ENCODE data around the gene CHRNB4.
"Not testable (repeated sequence)": the region's sequence is repeated elsewhere in the genome, so short reads cannot be mapped to it uniquely, and the experiment has no call there.

Gene CHRNB4

DNA sequence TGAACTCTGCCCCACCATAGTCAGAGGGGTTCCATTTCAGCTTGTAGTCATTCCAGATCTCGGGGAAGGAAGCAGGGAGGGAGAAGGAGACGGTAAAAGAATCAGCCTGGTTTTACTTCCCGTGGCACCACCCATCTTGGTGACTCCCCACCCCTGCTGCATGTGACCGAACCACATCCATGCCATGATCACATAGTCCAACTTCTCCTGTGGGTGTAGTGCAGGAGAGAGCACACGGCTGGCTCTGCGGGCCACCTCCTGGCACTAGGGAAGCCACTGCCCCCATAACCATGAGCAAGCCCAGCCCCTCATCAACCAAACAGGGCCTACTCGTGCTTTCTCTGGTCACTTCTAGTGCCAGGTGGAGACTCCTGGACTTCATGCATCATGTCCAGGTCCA, 23.9 kb downstream of the CHRNB4 start:
- H3K4me3 Mint-ChIP-seq, result no peak overlapping the region
- H3K27me3 Mint-ChIP-seq, result peaks cover 32% of the 10 kb centered on the region
- H3K27ac Mint-ChIP-seq (ENCODE audit: low read depth), result no peak overlapping the region
- H3K4me1 Mint-ChIP-seq, result no peaks in the 10 kb centered on the region
- ATAC-seq (replicated peaks; ENCODE audit: extremely low read depth, poor library complexity, severe bottlenecking) (no peak), DNase-seq (ENCODE audit: low spot score in 2 of 2) (no peak)
- H3K36me3 Mint-ChIP-seq (ENCODE audit: insufficient read depth), result no peaks in the 10 kb centered on the region
- no peaks in the 10 kb centered on the region for H3K9me3 Mint-ChIP-seq

- no peak for DNase-seq (ENCODE audit: low spot score in 2 of 2)
- peak overlapping the region; percentile 5 for H3K27ac Mint-ChIP-seq (ENCODE audit: low read depth)
- H3K27me3 Mint-ChIP-seq, result peaks cover 26% of the 10 kb centered on the region
- no peak overlapping the region for H3K4me3 Mint-ChIP-seq
- ATAC-seq (replicated peaks; ENCODE audit: extremely low read depth, poor library complexity, severe bottlenecking), result no peak
- H3K4me1 Mint-ChIP-seq, result no peaks in the 10 kb centered on the region
- H3K36me3 Mint-ChIP-seq (ENCODE audit: insufficient read depth), result no peaks in the 10 kb centered on the region
- no peaks in the 10 kb centered on the region for H3K9me3 Mint-ChIP-seq
These were observed 24.5 kb downstream of the CHRNB4 start for GRCh38 chr15:78616506-78616905.

- H3K9me3 Mint-ChIP-seq, result no peaks in the 10 kb centered on the region
- no peak overlapping the region for H3K4me3 Mint-ChIP-seq
- no peaks in the 10 kb centered on the region for H3K4me1 Mint-ChIP-seq
- H3K27ac Mint-ChIP-seq (ENCODE audit: low read depth), result no peak overlapping the region
- peaks cover 24% of the 10 kb centered on the region for H3K27me3 Mint-ChIP-seq
- ATAC-seq (replicated peaks; ENCODE audit: extremely low read depth, poor library complexity, severe bottlenecking) (no peak), DNase-seq (ENCODE audit: low spot score in 2 of 2) (no peak)
- H3K36me3 Mint-ChIP-seq (ENCODE audit: insufficient read depth), result no peaks in the 10 kb centered on the region
These were observed 25.8 kb downstream of the CHRNB4 start for GRCh38 chr15:78615151-78615589.

- H3K27ac Mint-ChIP-seq (ENCODE audit: low read depth), result no peak overlapping the region
- H3K9me3 Mint-ChIP-seq, result no peaks in the 10 kb centered on the region
- peaks cover 25% of the 10 kb centered on the region for H3K27me3 Mint-ChIP-seq
- no peaks in the 10 kb centered on the region for H3K36me3 Mint-ChIP-seq (ENCODE audit: insufficient read depth)
- no peak overlapping the region for H3K4me3 Mint-ChIP-seq
- H3K4me1 Mint-ChIP-seq, result no peaks in the 10 kb centered on the region
- DNase-seq (ENCODE audit: low spot score in 2 of 2), result no peak
- ATAC-seq (replicated peaks; ENCODE audit: extremely low read depth, poor library complexity, severe bottlenecking), result no peak
These were observed 27.0 kb downstream of the CHRNB4 start for GRCh38 chr15:78614021-78614420.

GRCh38 chr15:78609551-78609950, 31.5 kb downstream of the CHRNB4 start:
- not testable (repeated sequence) for DNase-seq (ENCODE audit: low spot score in 2 of 2); ATAC-seq (replicated peaks; ENCODE audit: extremely low read depth, poor library complexity, severe bottlenecking); H3K4me3 Mint-ChIP-seq; H3K9me3 Mint-ChIP-seq; H3K36me3 Mint-ChIP-seq (ENCODE audit: insufficient read depth); H3K4me1 Mint-ChIP-seq; H3K27ac Mint-ChIP-seq (ENCODE audit: low read depth)
- H3K27me3 Mint-ChIP-seq, result peaks cover 56% of the 10 kb centered on the region

DNA sequence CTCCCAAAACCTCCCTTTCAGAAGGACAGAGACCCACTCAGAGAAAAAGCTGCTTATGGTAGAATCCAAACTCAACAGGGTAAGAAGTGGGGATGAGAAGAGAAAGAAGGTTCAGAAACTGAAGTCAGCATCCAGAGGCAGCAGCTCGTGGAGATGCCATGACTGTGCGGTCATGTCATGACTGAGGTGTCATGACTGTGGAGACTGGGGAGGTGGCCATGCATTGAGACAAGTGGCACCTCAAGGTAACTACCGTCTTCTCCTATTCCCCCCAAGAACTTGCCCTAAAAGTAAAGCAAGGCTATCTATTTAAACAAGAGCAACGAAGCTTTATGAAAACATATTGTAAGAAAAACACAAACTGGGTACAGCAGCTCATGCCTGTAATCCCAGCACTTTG, 35.3 kb downstream of the CHRNB4 start:
- DNase-seq (ENCODE audit: low spot score in 2 of 2) (no peak), ATAC-seq (replicated peaks; ENCODE audit: extremely low read depth, poor library complexity, severe bottlenecking) (no peak)
- Mint-ChIP-seq H3K9me3 (no peaks in the 10 kb centered on the region), H3K4me3 (no peak overlapping the region), H3K27me3 (peaks cover 89% of the 10 kb centered on the region), H3K36me3 (ENCODE audit: insufficient read depth) (no peaks in the 10 kb centered on the region), H3K27ac (ENCODE audit: low read depth) (no peak overlapping the region), H3K4me1 (no peaks in the 10 kb centered on the region)

GRCh38 chr15:78605201-78605600, 35.8 kb downstream of the CHRNB4 start:
- no peak overlapping the region for H3K4me3 Mint-ChIP-seq
- H3K36me3 Mint-ChIP-seq (ENCODE audit: insufficient read depth), result no peaks in the 10 kb centered on the region
- no peak overlapping the region for H3K27ac Mint-ChIP-seq (ENCODE audit: low read depth)
- H3K4me1 Mint-ChIP-seq, result no peaks in the 10 kb centered on the region
- peaks cover 86% of the 10 kb centered on the region for H3K27me3 Mint-ChIP-seq
- H3K9me3 Mint-ChIP-seq, result no peaks in the 10 kb centered on the region
- no peak for ATAC-seq (replicated peaks; ENCODE audit: extremely low read depth, poor library complexity, severe bottlenecking)
- DNase-seq (ENCODE audit: low spot score in 2 of 2), result no peak

GRCh38 chr15:78604420-78604819, 36.6 kb downstream of the CHRNB4 start:
- H3K4me3 Mint-ChIP-seq, result no peak overlapping the region
- no peaks in the 10 kb centered on the region for H3K9me3 Mint-ChIP-seq
- DNase-seq (ENCODE audit: low spot score in 2 of 2) (no peak), ATAC-seq (replicated peaks; ENCODE audit: extremely low read depth, poor library complexity, severe bottlenecking) (no peak)
- H3K36me3 Mint-ChIP-seq (ENCODE audit: insufficient read depth), result no peaks in the 10 kb centered on the region
- no peak overlapping the region for H3K27ac Mint-ChIP-seq (ENCODE audit: low read depth)
- H3K27me3 Mint-ChIP-seq, result peaks cover 79% of the 10 kb centered on the region
- no peaks in the 10 kb centered on the region for H3K4me1 Mint-ChIP-seq

DNA sequence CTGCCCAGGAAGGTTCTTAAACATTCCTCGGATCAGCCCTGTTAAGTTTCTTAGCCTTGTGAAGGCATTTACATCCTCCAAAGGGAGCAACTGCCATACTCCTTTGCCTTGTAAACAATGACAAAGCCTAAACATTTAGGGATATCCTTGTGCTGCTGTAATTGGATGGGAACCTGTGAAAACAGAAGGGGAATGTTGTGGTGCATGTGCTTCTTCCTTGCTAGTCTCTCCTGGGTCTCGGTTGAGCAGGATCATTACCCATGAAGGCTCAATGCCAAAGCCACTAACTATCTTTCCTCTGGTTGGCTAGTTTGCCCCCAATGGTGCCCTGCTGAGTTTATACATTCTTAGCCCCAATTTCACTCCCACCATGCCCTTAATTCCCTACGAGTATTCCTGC, 37.5 kb downstream of the CHRNB4 start:
- Mint-ChIP-seq H3K4me1 (no peaks in the 10 kb centered on the region), H3K27ac (ENCODE audit: low read depth) (no peak overlapping the region), H3K4me3 (no peak overlapping the region), H3K27me3 (peaks cover 69% of the 10 kb centered on the region), H3K9me3 (no peaks in the 10 kb centered on the region), H3K36me3 (ENCODE audit: insufficient read depth) (no peaks in the 10 kb centered on the region)
- ATAC-seq (replicated peaks; ENCODE audit: extremely low read depth, poor library complexity, severe bottlenecking) (no peak), DNase-seq (ENCODE audit: low spot score in 2 of 2) (no peak)

GRCh38 chr15:78599189-78599588, 41.8 kb downstream of the CHRNB4 start:
- peaks cover 30% of the 10 kb centered on the region for H3K27me3 Mint-ChIP-seq
- H3K4me3 Mint-ChIP-seq, result no peak overlapping the region
- H3K36me3 Mint-ChIP-seq (ENCODE audit: insufficient read depth), result no peaks in the 10 kb centered on the region
- no peaks in the 10 kb centered on the region for H3K9me3 Mint-ChIP-seq
- ATAC-seq (replicated peaks; ENCODE audit: extremely low read depth, poor library complexity, severe bottlenecking) (no peak), DNase-seq (ENCODE audit: low spot score in 2 of 2) (no peak)
- no peaks in the 10 kb centered on the region for H3K4me1 Mint-ChIP-seq
- no peak overlapping the region for H3K27ac Mint-ChIP-seq (ENCODE audit: low read depth)

DNA sequence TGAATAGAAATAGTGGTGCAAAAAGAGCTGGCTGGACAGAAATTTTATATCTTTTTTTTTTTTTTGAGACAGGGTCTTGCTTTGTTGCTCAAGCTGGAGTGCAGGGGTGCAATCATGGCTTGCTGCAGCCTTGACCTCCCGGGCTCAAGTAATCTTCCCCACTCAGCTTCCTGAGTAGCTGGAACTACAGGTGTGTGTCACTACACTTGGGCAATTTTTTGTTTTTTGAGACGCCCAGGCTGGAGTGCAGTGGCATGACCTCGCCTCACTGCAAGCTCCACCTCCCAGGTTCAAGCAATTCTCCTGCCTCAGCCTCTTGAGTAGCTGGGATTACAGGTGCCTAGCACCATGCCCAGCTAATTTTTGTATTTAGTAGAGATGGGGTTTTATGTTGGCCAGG, 42.7 kb downstream of the CHRNB4 start:
- H3K27me3 Mint-ChIP-seq, result peaks cover 21% of the 10 kb centered on the region
- H3K4me1 Mint-ChIP-seq, result no peaks in the 10 kb centered on the region
- ATAC-seq (replicated peaks; ENCODE audit: extremely low read depth, poor library complexity, severe bottlenecking) (no peak), DNase-seq (ENCODE audit: low spot score in 2 of 2) (no peak)
- H3K36me3 Mint-ChIP-seq (ENCODE audit: insufficient read depth), result no peaks in the 10 kb centered on the region
- H3K4me3 Mint-ChIP-seq, result no peak overlapping the region
- no peak overlapping the region for H3K27ac Mint-ChIP-seq (ENCODE audit: low read depth)
- no peaks in the 10 kb centered on the region for H3K9me3 Mint-ChIP-seq

- peaks cover 13% of the 10 kb centered on the region for H3K27me3 Mint-ChIP-seq
- H3K4me1 Mint-ChIP-seq, result no peaks in the 10 kb centered on the region
- no peaks in the 10 kb centered on the region for H3K36me3 Mint-ChIP-seq (ENCODE audit: insufficient read depth)
These were observed 43.4 kb downstream of the CHRNB4 start for GRCh38 chr15:78597583-78597982.

GRCh38 chr15:78574944-78575343, 66.1 kb downstream of the CHRNB4 start:
- H3K9me3 Mint-ChIP-seq, result no peaks in the 10 kb centered on the region
- H3K27me3 Mint-ChIP-seq, result no peaks in the 10 kb centered on the region
- H3K27ac Mint-ChIP-seq (ENCODE audit: low read depth), result no peak overlapping the region
- no peaks in the 10 kb centered on the region for H3K36me3 Mint-ChIP-seq (ENCODE audit: insufficient read depth)
- no peaks in the 10 kb centered on the region for H3K4me1 Mint-ChIP-seq
- ATAC-seq (replicated peaks; ENCODE audit: extremely low read depth, poor library complexity, severe bottlenecking) (no peak), DNase-seq (ENCODE audit: low spot score in 2 of 2) (no peak)
- H3K4me3 Mint-ChIP-seq, result no peak overlapping the region

More at GRCh38 chr15:78597583-78597982, 43.4 kb downstream of the CHRNB4 start:
- H3K4me3 Mint-ChIP-seq, result no peak overlapping the region
- H3K27ac Mint-ChIP-seq (ENCODE audit: low read depth), result no peak overlapping the region
- no peak for DNase-seq (ENCODE audit: low spot score in 2 of 2)
- no peaks in the 10 kb centered on the region for H3K9me3 Mint-ChIP-seq
- ATAC-seq (replicated peaks; ENCODE audit: extremely low read depth, poor library complexity, severe bottlenecking), result no peak

Measured in central memory CD8-positive, alpha-beta T cell (primary cell).